ENCODE data around the gene DGKD.

DNA sequence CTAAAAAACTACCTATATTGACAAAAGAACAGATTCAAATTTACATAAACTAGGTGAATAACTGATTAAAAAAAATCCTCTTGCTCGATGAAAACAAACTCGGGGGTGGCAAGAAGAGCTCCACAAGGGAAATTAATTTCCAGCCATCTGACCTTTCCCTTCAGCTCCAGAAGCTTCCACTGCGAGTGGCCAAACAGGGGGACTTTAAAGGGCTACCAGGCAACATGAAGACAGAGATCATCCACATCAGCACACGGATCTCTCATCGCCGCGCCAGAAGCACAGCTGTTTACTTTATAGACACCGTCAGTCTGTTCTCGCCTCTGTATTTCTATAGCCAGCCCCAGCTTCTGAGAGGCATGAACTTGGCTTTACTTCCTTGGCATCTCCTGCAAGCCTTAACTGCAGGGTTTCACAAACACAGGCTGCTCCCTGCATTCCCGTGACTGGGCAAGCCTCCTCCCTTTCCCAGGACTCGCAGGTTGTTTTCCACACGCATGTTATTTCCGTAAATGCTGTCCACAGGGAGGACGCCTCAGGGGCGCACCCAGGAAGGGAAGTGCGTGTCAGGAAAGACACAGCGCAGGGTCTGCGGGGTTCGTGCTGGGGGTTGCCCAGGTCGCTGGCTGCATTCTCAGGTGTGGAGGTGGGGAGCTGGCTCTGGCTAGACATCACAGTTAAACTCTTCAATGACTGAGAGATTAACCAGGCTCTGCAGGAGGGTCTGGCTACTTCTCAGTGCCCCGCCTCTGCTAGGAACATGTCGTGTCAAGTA is 127.3 kb downstream of the DGKD start:
- no peak for TF ChIP-seq SP1 (CRISPR knock-in tag; conservative IDR thresholded peaks at IDR 0.05)
- TF ChIP-seq, protein P1, sequence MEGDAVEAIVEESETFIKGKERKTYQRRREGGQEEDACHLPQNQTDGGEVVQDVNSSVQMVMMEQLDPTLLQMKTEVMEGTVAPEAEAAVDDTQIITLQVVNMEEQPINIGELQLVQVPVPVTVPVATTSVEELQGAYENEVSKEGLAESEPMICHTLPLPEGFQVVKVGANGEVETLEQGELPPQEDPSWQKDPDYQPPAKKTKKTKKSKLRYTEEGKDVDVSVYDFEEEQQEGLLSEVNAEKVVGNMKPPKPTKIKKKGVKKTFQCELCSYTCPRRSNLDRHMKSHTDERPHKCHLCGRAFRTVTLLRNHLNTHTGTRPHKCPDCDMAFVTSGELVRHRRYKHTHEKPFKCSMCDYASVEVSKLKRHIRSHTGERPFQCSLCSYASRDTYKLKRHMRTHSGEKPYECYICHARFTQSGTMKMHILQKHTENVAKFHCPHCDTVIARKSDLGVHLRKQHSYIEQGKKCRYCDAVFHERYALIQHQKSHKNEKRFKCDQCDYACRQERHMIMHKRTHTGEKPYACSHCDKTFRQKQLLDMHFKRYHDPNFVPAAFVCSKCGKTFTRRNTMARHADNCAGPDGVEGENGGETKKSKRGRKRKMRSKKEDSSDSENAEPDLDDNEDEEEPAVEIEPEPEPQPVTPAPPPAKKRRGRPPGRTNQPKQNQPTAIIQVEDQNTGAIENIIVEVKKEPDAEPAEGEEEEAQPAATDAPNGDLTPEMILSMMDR (IDR thresholded peaks at IDR 0.05): no peak
- no peak for TF ChIP-seq SMAD3 (CRISPR knock-in tag; IDR thresholded peaks at IDR 0.05; ENCODE audit: borderline replicate concordance)
- no peak for TF ChIP-seq FOXP1 (CRISPR knock-in tag; IDR thresholded peaks at IDR 0.05; ENCODE audit: borderline replicate concordance)
- TF ChIP-seq ERG (CRISPR knock-in tag; IDR thresholded peaks at IDR 0.05): no peak
- TF ChIP-seq MAX (CRISPR knock-in tag; IDR thresholded peaks at IDR 0.05): no peak
- no peak for TF ChIP-seq TEAD4 (CRISPR knock-in tag; IDR thresholded peaks at IDR 0.05)
- TF ChIP-seq ELF4 (CRISPR knock-in tag; IDR thresholded peaks at IDR 0.05; ENCODE audit: low read depth): no peak
- TF ChIP-seq, protein P2, sequence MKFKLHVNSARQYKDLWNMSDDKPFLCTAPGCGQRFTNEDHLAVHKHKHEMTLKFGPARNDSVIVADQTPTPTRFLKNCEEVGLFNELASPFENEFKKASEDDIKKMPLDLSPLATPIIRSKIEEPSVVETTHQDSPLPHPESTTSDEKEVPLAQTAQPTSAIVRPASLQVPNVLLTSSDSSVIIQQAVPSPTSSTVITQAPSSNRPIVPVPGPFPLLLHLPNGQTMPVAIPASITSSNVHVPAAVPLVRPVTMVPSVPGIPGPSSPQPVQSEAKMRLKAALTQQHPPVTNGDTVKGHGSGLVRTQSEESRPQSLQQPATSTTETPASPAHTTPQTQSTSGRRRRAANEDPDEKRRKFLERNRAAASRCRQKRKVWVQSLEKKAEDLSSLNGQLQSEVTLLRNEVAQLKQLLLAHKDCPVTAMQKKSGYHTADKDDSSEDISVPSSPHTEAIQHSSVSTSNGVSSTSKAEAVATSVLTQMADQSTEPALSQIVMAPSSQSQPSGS (CRISPR knock-in tag; IDR thresholded peaks at IDR 0.05; ENCODE audit: borderline replicate concordance, low read depth): no peak
- no peak for TF ChIP-seq NR3C1 (CRISPR knock-in tag; conservative IDR thresholded peaks at IDR 0.05; ENCODE audit: low read depth)
- no peak for TF ChIP-seq FOXJ3 (CRISPR knock-in tag; IDR thresholded peaks at IDR 0.05; ENCODE audit: borderline replicate concordance)
- TF ChIP-seq NFE2L1 (CRISPR knock-in tag; IDR thresholded peaks at IDR 0.05): no peak
